ENCODE data around the gene KNDC1.

- TF ChIP-seq CTCF (IDR thresholded peaks at IDR 0.05; ENCODE audit: poor library complexity, severe bottlenecking) (no peak), SMC3 (conservative IDR thresholded peaks at IDR 0.05; ENCODE audit: poor library complexity) (no peak)
These were observed 98.2 kb downstream of the KNDC1 start for GRCh38 chr10:133258066-133258817.
